Stimulated activated CD8-positive, alpha-beta memory T cell treated with anti-CD3 and anti-CD28 coated beads, Interleukin-7, amount 100 ng/mL, for 24 hours (primary cell): ENCODE data around the gene CNEP1R1.
"Not testable (repeated sequence)": the region's sequence is repeated elsewhere in the genome, so short reads cannot be mapped to it uniquely, and the experiment has no call there.

Experiments
- DNase-seq: peaks from one replicate; pipeline ENCODE4 v3.0.0-alpha.2; 2020; ENCODE audit warnings: low read depth

Gene CNEP1R1

GRCh38 chr16:50024684-50025536 is at the start of gene CNEP1R1:
TSS of gene CNEP1R1 (plus strand) at chr16:50025225. CDS start at chr16:50025316, 91 bp downstream.
- peak; percentile 76 for DNase-seq

GRCh38 chr16:49977427-49977826 is 47.6 kb upstream of the CNEP1R1 start:
- no peak for DNase-seq

GRCh38 chr16:49978569-49979326 is 46.3 kb upstream of the CNEP1R1 start:
- DNase-seq, result no peak

GRCh38 chr16:49980166-49980565 is 44.9 kb upstream of the CNEP1R1 start:
- DNase-seq, result no peak

- no peak for DNase-seq
Observed at GRCh38 chr16:49986351-49987124, 38.5 kb upstream of the CNEP1R1 start.

- DNase-seq, result no peak
Observed at GRCh38 chr16:49987381-49987780, 37.6 kb upstream of the CNEP1R1 start.

GRCh38 chr16:49992825-49993224 is 32.2 kb upstream of the CNEP1R1 start:
- DNase-seq, result no peak

GRCh38 chr16:49993579-49993978 is 31.4 kb upstream of the CNEP1R1 start:
- no peak for DNase-seq

- DNase-seq, result no peak
Observed at GRCh38 chr16:49994006-49994405, 31.0 kb upstream of the CNEP1R1 start.

- DNase-seq, result no peak
Observed at GRCh38 chr16:49995720-49996119, 29.3 kb upstream of the CNEP1R1 start.

GRCh38 chr16:49997721-49998251 is 27.2 kb upstream of the CNEP1R1 start:
- DNase-seq, result no peak

GRCh38 chr16:49998991-49999390 is 26.0 kb upstream of the CNEP1R1 start:
- no peak for DNase-seq

- no peak for DNase-seq
Observed at GRCh38 chr16:50001144-50001543, 23.9 kb upstream of the CNEP1R1 start.

GRCh38 chr16:50002190-50002589 is 22.8 kb upstream of the CNEP1R1 start:
- DNase-seq, result no peak

- DNase-seq, result no peak
Observed at GRCh38 chr16:50004239-50004638, 20.8 kb upstream of the CNEP1R1 start.

GRCh38 chr16:50006964-50007363 is 18.1 kb upstream of the CNEP1R1 start:
- no peak for DNase-seq

GRCh38 chr16:50007744-50008143 is 17.3 kb upstream of the CNEP1R1 start:
- DNase-seq, result no peak

GRCh38 chr16:50010212-50010611 is 14.8 kb upstream of the CNEP1R1 start:
- no peak for DNase-seq

GRCh38 chr16:50011707-50012106 is 13.3 kb upstream of the CNEP1R1 start:
- DNase-seq, result no peak

- no peak for DNase-seq
Observed at GRCh38 chr16:50012182-50012581, 12.8 kb upstream of the CNEP1R1 start.

- not testable (repeated sequence) for DNase-seq
Observed at GRCh38 chr16:50014211-50014610, 10.8 kb upstream of the CNEP1R1 start.

GRCh38 chr16:50015631-50016030 is 9.4 kb upstream of the CNEP1R1 start:
- DNase-seq, result no peak
